ENCODE measurements around the gene CDK5R2.
A peak's percentile ranks its signal among the peaks of the same experiment; 100 is the strongest.

The CDK5R2 gene

GRCh38 chr2:218990052-218990451, 30.6 kb downstream of the CDK5R2 start:
- DNase-seq (ENCODE audit: low spot score): no peak

- DNase-seq (ENCODE audit: low spot score): no peak
These were observed 31.1 kb downstream of the CDK5R2 start for GRCh38 chr2:218990612-218991011.

GRCh38 chr2:218991674-218992168, 32.3 kb downstream of the CDK5R2 start:
- no peak for DNase-seq (ENCODE audit: low spot score)

GRCh38 chr2:218992196-218992595, 32.7 kb downstream of the CDK5R2 start:
- no peak for DNase-seq (ENCODE audit: low spot score)

GRCh38 chr2:218992703-218993344, 33.4 kb downstream of the CDK5R2 start:
- no peak for DNase-seq (ENCODE audit: low spot score)

- no peak for DNase-seq (ENCODE audit: low spot score)
These were observed 34.2 kb downstream of the CDK5R2 start, which contains the start of gene CRYBA2 for GRCh38 chr2:218993345-218994315. CRYBA2 (minus strand) TSS chr2:218993422; CDS start chr2:218993176, 246 bp downstream.

- DNase-seq (ENCODE audit: low spot score): no peak
These were observed 36.1 kb downstream of the CDK5R2 start for GRCh38 chr2:218995561-218995960.

GRCh38 chr2:218995972-218996711, 36.7 kb downstream of the CDK5R2 start:
- peak; percentile 66 for DNase-seq (ENCODE audit: low spot score)

GRCh38 chr2:218996937-218997336, 37.5 kb downstream of the CDK5R2 start:
- no peak for DNase-seq (ENCODE audit: low spot score)

GRCh38 chr2:218997731-218998130, 38.3 kb downstream of the CDK5R2 start:
- DNase-seq (ENCODE audit: low spot score): no peak

- no peak for DNase-seq (ENCODE audit: low spot score)
These were observed 39.0 kb downstream of the CDK5R2 start for GRCh38 chr2:218998414-218999002.

- DNase-seq (ENCODE audit: low spot score): no peak
These were observed 39.8 kb downstream of the CDK5R2 start for GRCh38 chr2:218999021-218999880.

- DNase-seq (ENCODE audit: low spot score): no peak
These were observed 40.6 kb downstream of the CDK5R2 start for GRCh38 chr2:218999881-219000568.

GRCh38 chr2:219000569-219000960, 41.1 kb downstream of the CDK5R2 start:
- no peak for DNase-seq (ENCODE audit: low spot score)

GRCh38 chr2:219001100-219001576, 41.7 kb downstream of the CDK5R2 start:
- DNase-seq (ENCODE audit: low spot score): no peak

- no peak for DNase-seq (ENCODE audit: low spot score)
These were observed 42.3 kb downstream of the CDK5R2 start for GRCh38 chr2:219001577-219002394.

GRCh38 chr2:219002395-219003266, 43.2 kb downstream of the CDK5R2 start:
- no peak for DNase-seq (ENCODE audit: low spot score)

GRCh38 chr2:219003267-219003634, 43.8 kb downstream of the CDK5R2 start:
- DNase-seq (ENCODE audit: low spot score): no peak

All from kidney capillary endothelial cell (primary cell).